SK-N-SH (cell line): ENCODE data around the gene DPYSL4. TPM values are rescaled to one million over a fixed set of nuclear protein-coding genes. Genes with fewer than 3 reads are reported as not detected.

Experiments
- CTCF ChIA-PET: fragments of 300-600, 350-600 bp; formaldehyde crosslinking; extraction: SDS; loops from one replicate; lab custom pipeline; 2021; lab: Yijun Ruan, JAX
- POLR2A ChIA-PET: fragments of 350-600 bp; sonication (Branson Sonifier 250); formaldehyde crosslinking; extraction: SDS; loops from one replicate; lab custom pipeline; 2020; ENCODE audit warnings: antibody characterized with exemption, inconsistent platforms; lab: Yijun Ruan, JAX
- DNase-seq: peaks from one replicate; pipeline ENCODE4 v3.0.0; 2012
- H2AFZ ChIP-seq: fragments of 200-600 bp; sonication (generic); 2 replicates; pipeline ENCODE4 v1.8.1; 2016; ENCODE audit warnings: antibody characterized with exemption, mild to moderate bottlenecking, low read depth
- H3F3A ChIP-seq: fragments of 200-600 bp; sonication (generic); replicated peaks from 2 replicates; pipeline ENCODE3; 2016; ENCODE audit warnings: antibody characterized with exemption, mild to moderate bottlenecking; ENCODE audit not compliant: insufficient read depth
- H3K27ac ChIP-seq, 2 experiments: fragments of 200-500 bp in 1 of 2; fragments of 200-600 bp in 1 of 2; sonication (Bioruptor generic) in 1 of 2; sonication (generic), shearing (Covaris generic) in 1 of 2; 2 replicates each; pipeline versions ENCODE4 v1.5.1 to v1.6.1; 2014 to 2016; ENCODE audit warnings: low read depth in 2 of 2, inconsistent platforms in 1 of 2, low read length in 1 of 2, mild to moderate bottlenecking in 1 of 2, mixed read lengths in 1 of 2
- H3K27me3 ChIP-seq: fragments of 200-600 bp; sonication (generic), shearing (Covaris generic); 2 replicates; pipeline ENCODE4 v1.6.1; 2016; ENCODE audit warnings: mixed run types; ENCODE audit not compliant: insufficient read depth
- H3K36me3 ChIP-seq, 2 experiments: fragments of 200-500 bp in 1 of 2; fragments of 200-600 bp in 1 of 2; sonication (Bioruptor generic) in 1 of 2; sonication (generic) in 1 of 2; replicated peaks in 1 of 2; 2 replicates each; pipeline versions ENCODE3 to v1.5.1; 2014 to 2016; ENCODE audit warnings: low read length in 1 of 2, mild to moderate bottlenecking in 1 of 2; ENCODE audit not compliant: insufficient read depth in 2 of 2, control insufficient read depth in 1 of 2
- H3K4me1 ChIP-seq, 2 experiments: fragments of 200-500 bp in 1 of 2; fragments of 200-600 bp in 1 of 2; sonication (Bioruptor generic) in 1 of 2; sonication (generic), shearing (Covaris generic) in 1 of 2; 2 replicates each; pipeline versions ENCODE4 v1.5.1 to v1.6.1; 2014 to 2016; ENCODE audit warnings: low read depth in 1 of 2, low read length in 1 of 2, mixed run types in 1 of 2; ENCODE audit not compliant: insufficient read depth in 2 of 2, control insufficient read depth in 1 of 2
- H3K4me2 ChIP-seq: fragments of 200-600 bp; sonication (generic), shearing (Covaris generic); 2 replicates; pipeline ENCODE4 v1.6.1; 2017; ENCODE audit warnings: mixed run types
- H3K4me3 ChIP-seq, 2 experiments: fragments of 200-500 bp in 1 of 2; fragments of 200-600 bp in 1 of 2; sonication (Bioruptor generic) in 1 of 2; sonication (generic), shearing (Covaris generic) in 1 of 2; 2 replicates each; pipeline versions ENCODE4 v1.5.1 to v1.8.1; 2014 to 2016; ENCODE audit warnings: low read depth in 2 of 2, inconsistent platforms in 1 of 2, low read length in 1 of 2, mild to moderate bottlenecking in 1 of 2, mixed read lengths in 1 of 2, moderate library complexity in 1 of 2
- H3K79me2 ChIP-seq: fragments of 200-600 bp; sonication (generic); 2 replicates; pipeline ENCODE4 v1.8.1; 2017; ENCODE audit warnings: mild to moderate bottlenecking; ENCODE audit not compliant: insufficient read depth
- H3K9ac ChIP-seq: fragments of 200-600 bp; sonication (generic); 2 replicates; pipeline ENCODE4 v1.6.1; 2017; ENCODE audit warnings: mixed run types
- H3K9me2 ChIP-seq: fragments of 200-600 bp; sonication (generic); 2 replicates; pipeline ENCODE4 v1.6.1; 2017; ENCODE audit warnings: mixed run types
- H3K9me3 ChIP-seq: fragments of 200-600 bp; sonication (generic); 2 replicates; pipeline ENCODE4 v1.6.1; 2017; ENCODE audit warnings: mixed run types, mild to moderate bottlenecking, moderate library complexity
- H4K20me1 ChIP-seq: fragments of 200-600 bp; sonication (generic); 2 replicates; pipeline ENCODE4 v1.6.1; 2017; ENCODE audit warnings: mild to moderate bottlenecking, mixed run types; ENCODE audit not compliant: insufficient read depth
- CTCF ChIP-seq: fragments of 200-600 bp; sonication (generic); IDR thresholded peaks from 2 replicates; pipeline ENCODE4 v1.6.1; 2017; ENCODE audit warnings: antibody characterized with exemption, mild to moderate bottlenecking, moderate library complexity
- FOXJ3 ChIP-seq: sonication (generic); formaldehyde crosslinking; IDR thresholded peaks from 2 replicates; pipeline ENCODE4 v1.5.1; 2020; ENCODE audit warnings: mild to moderate bottlenecking, missing genetic modification reagents
- FOXM1 ChIP-seq: IDR thresholded peaks from 2 replicates; pipeline ENCODE4 v1.4.0; 2012; ENCODE audit warnings: low read depth, mild to moderate bottlenecking
- GABPA ChIP-seq: IDR thresholded peaks from 2 replicates; pipeline ENCODE4 v1.4.0; 2012; ENCODE audit warnings: low read depth, mild to moderate bottlenecking
- GATA2 ChIP-seq: sonication (generic); formaldehyde crosslinking; IDR thresholded peaks from 2 replicates; pipeline ENCODE4 v1.5.0; 2020; ENCODE audit warnings: mild to moderate bottlenecking, missing genetic modification reagents
- MXI1 ChIP-seq: IDR thresholded peaks from 2 replicates; pipeline ENCODE4 v1.6.1; 2012; ENCODE audit warnings: mild to moderate bottlenecking, low read depth, low read length, improper control_type of control experiment
- NRF1 ChIP-seq: IDR thresholded peaks from 2 replicates; pipeline ENCODE4 v1.6.1; 2012; ENCODE audit warnings: low read depth, mild to moderate bottlenecking, low read length
- PBX3 ChIP-seq: IDR thresholded peaks from 2 replicates; pipeline ENCODE4; 2012
- POLR2AphosphoS5 ChIP-seq: IDR thresholded peaks from 2 replicates; pipeline ENCODE4 v1.6.1; 2012; ENCODE audit warnings: low read depth, low read length
- TEAD4 ChIP-seq: IDR thresholded peaks from 2 replicates; pipeline ENCODE4 v1.4.0; 2012; ENCODE audit warnings: mild to moderate bottlenecking, borderline replicate concordance; ENCODE audit not compliant: insufficient read depth
- WGBS: methylation state at CpG from one replicate; pipeline ENCODE4 v1.1.6; 2017; ENCODE audit warnings: low lambda C conversion rate; 5-methylcytosine and 5-hydroxymethylcytosine counted together
- polyA plus RNA-seq, 3 experiments: library from polyadenylated mRNA; depleted of rRNA; stranded (reverse); fragments of >200 nt; gene quantifications; 2 replicates each; pipeline ENCODE4 v1.2.3, GENCODE V29; 2012
- TF ChIP-seq, protein P1 (sequence below): IDR thresholded peaks from 2 replicates; pipeline ENCODE4 v1.6.1; 2012; ENCODE audit warnings: mild to moderate bottlenecking, low read depth, low read length, moderate library complexity
- TF ChIP-seq, protein P2 (sequence below): IDR thresholded peaks from 2 replicates; pipeline ENCODE4 v1.4.0; 2012; ENCODE audit warnings: low read depth, borderline replicate concordance

The DPYSL4 gene
- polyA plus RNA-seq, 1 of the 3 experiments (the other 2 are of a cell fraction) = 21.8 TPM

GRCh38 chr10:132208462-132209050 lies 21.8 kb downstream of the DPYSL4 start:
- Histone ChIP-seq H3K36me3 (peaks cover 0 to 2% of the 10 kb centered on the region in 2 experiments), H3K4me1 (no peaks in the 10 kb centered on the region; a peak in 1 of 4 replicates)
- WGBS = 97% methylated on average over 9 of the region's 17 CpGs
- no peak for TF ChIP-seq GATA2 (CRISPR knock-in tag)
- no peak for TF ChIP-seq CTCF
- TF ChIP-seq PBX3 = no peak
- no peak for TF ChIP-seq GABPA
- TF ChIP-seq, protein P1, sequence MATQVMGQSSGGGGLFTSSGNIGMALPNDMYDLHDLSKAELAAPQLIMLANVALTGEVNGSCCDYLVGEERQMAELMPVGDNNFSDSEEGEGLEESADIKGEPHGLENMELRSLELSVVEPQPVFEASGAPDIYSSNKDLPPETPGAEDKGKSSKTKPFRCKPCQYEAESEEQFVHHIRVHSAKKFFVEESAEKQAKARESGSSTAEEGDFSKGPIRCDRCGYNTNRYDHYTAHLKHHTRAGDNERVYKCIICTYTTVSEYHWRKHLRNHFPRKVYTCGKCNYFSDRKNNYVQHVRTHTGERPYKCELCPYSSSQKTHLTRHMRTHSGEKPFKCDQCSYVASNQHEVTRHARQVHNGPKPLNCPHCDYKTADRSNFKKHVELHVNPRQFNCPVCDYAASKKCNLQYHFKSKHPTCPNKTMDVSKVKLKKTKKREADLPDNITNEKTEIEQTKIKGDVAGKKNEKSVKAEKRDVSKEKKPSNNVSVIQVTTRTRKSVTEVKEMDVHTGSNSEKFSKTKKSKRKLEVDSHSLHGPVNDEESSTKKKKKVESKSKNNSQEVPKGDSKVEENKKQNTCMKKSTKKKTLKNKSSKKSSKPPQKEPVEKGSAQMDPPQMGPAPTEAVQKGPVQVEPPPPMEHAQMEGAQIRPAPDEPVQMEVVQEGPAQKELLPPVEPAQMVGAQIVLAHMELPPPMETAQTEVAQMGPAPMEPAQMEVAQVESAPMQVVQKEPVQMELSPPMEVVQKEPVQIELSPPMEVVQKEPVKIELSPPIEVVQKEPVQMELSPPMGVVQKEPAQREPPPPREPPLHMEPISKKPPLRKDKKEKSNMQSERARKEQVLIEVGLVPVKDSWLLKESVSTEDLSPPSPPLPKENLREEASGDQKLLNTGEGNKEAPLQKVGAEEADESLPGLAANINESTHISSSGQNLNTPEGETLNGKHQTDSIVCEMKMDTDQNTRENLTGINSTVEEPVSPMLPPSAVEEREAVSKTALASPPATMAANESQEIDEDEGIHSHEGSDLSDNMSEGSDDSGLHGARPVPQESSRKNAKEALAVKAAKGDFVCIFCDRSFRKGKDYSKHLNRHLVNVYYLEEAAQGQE = no peak
- TF ChIP-seq FOXM1 = no peak
- TF ChIP-seq MXI1 = no peak
- no peak for TF ChIP-seq POLR2AphosphoS5
- no peak for TF ChIP-seq NRF1
- no peak for TF ChIP-seq FOXJ3 (CRISPR knock-in tag)
- TF ChIP-seq TEAD4 = no peak
- TF ChIP-seq, protein P2, sequence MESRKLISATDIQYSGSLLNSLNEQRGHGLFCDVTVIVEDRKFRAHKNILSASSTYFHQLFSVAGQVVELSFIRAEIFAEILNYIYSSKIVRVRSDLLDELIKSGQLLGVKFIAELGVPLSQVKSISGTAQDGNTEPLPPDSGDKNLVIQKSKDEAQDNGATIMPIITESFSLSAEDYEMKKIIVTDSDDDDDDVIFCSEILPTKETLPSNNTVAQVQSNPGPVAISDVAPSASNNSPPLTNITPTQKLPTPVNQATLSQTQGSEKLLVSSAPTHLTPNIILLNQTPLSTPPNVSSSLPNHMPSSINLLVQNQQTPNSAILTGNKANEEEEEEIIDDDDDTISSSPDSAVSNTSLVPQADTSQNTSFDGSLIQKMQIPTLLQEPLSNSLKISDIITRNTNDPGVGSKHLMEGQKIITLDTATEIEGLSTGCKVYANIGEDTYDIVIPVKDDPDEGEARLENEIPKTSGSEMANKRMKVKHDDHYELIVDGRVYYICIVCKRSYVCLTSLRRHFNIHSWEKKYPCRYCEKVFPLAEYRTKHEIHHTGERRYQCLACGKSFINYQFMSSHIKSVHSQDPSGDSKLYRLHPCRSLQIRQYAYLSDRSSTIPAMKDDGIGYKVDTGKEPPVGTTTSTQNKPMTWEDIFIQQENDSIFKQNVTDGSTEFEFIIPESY = no peak
- TF ChIP-seq, all 33 proteins: peak for 0
- Histone ChIP-seq H3K9me2 (no peaks in the 10 kb centered on the region), H3K9me3 (no peaks in the 10 kb centered on the region), H3K4me2 (no peak overlapping the region), H3K27me3 (no peaks in the 10 kb centered on the region), H3K9ac (no peak overlapping the region), H4K20me1 (no peaks in the 10 kb centered on the region), H3K27ac (no peak overlapping the region), H3K79me2 (no peaks in the 10 kb centered on the region), H3K4me3 (no peak overlapping the region), H2AFZ (no peak overlapping the region), H3F3A (no peaks in the 10 kb centered on the region)
- CTCF ChIA-PET = interaction anchor here (0.8 to 1.5 kb wide), 3 partner anchors 14 to 152 kb away, joined by 3 to 4 read pairs (median 3); no protein-coding TSS in a partner anchor
- DNase-seq = no peak
- POLR2A ChIA-PET = interaction anchor here (1.2 kb wide), 1 partner anchor 33 kb away, joined by 3 read pairs; no protein-coding TSS in a partner anchor
